B cell (primary cell): ENCODE measurements around the gene TMEM25.

ENCODE experiments used
- EZH2 ChIP-seq: IDR thresholded peaks from 2 replicates; pipeline ENCODE4 v1.6.1; 2012; ENCODE audit warnings: borderline replicate concordance, low read depth, mild to moderate bottlenecking, moderate library complexity, low read length; ENCODE audit not compliant: insufficient read depth, poor library complexity, severe bottlenecking
- TF ChIP-seq, protein P1 (sequence below): fragments of 200-600 bp; IDR thresholded peaks from one replicate; pipeline ENCODE4 v1.8.0; 2022; ENCODE audit warnings: antibody characterized with exemption, mild to moderate bottlenecking

DNA sequence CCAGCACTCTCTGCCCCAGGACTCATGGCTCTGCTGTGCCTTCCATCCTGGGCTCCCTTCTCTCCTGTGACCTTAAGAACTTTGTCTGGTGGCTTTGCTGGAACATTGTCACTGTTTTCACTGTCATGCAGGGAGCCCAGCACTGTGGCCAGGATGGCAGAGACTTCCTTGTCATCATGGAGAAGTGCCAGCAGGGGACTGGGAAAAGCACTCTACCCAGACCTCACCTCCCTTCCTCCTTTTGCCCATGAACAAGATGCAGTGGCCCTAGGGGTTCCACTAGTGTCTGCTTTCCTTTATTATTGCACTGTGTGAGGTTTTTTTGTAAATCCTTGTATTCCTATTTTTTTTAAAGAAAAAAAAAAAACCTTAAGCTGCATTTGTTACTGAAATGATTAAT is 6.6 kb upstream of the TMEM25 start:
- TF ChIP-seq EZH2: no peak
- TF ChIP-seq, protein P1, sequence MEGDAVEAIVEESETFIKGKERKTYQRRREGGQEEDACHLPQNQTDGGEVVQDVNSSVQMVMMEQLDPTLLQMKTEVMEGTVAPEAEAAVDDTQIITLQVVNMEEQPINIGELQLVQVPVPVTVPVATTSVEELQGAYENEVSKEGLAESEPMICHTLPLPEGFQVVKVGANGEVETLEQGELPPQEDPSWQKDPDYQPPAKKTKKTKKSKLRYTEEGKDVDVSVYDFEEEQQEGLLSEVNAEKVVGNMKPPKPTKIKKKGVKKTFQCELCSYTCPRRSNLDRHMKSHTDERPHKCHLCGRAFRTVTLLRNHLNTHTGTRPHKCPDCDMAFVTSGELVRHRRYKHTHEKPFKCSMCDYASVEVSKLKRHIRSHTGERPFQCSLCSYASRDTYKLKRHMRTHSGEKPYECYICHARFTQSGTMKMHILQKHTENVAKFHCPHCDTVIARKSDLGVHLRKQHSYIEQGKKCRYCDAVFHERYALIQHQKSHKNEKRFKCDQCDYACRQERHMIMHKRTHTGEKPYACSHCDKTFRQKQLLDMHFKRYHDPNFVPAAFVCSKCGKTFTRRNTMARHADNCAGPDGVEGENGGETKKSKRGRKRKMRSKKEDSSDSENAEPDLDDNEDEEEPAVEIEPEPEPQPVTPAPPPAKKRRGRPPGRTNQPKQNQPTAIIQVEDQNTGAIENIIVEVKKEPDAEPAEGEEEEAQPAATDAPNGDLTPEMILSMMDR: no peak
